ENCODE data around the gene FAM78B. TPM values are rescaled to one million over a fixed set of nuclear protein-coding genes. Genes with fewer than 3 reads are reported as not detected.

Gene FAM78B
- total RNA-seq, 2 donors from 2014 or later: 0.15 to 0.31 TPM

DNA sequence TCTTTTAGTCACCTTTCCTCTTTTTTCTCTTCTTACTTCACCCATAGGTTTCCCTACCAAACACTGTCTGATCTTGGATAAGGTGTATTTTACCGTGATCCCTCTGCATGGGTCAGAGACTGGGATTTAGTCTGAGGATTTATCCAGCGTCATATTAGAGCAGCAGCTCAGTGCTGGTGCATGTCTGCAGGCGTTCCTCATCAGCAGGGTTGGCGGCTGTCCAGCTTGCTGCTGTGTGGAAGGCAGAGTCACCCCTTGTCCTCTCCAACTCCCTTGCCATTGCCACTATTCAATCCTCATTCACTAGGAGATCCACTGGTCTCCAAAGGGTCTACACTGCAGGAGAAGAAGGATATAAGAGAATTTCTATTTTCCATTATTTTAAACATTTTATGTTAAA, 7.3 kb upstream of the FAM78B start:
- no peaks in the 10 kb centered on the region for H3K4me1 Mint-ChIP-seq
- DNase-seq (no peak), ATAC-seq (no peak)
- H3K27ac Mint-ChIP-seq: no peak overlapping the region
- H3K27me3 Mint-ChIP-seq: peaks cover 38% of the 10 kb centered on the region
- H3K9me3 ChIP-seq (ENCODE audit: control insufficient read depth, low read length, poor library complexity, severe bottlenecking): no peaks in the 10 kb centered on the region
- no peak overlapping the region for H3K4me3 Mint-ChIP-seq
- H3K36me3 Mint-ChIP-seq (ENCODE audit: low read depth): peaks cover 3% of the 10 kb centered on the region

DNA sequence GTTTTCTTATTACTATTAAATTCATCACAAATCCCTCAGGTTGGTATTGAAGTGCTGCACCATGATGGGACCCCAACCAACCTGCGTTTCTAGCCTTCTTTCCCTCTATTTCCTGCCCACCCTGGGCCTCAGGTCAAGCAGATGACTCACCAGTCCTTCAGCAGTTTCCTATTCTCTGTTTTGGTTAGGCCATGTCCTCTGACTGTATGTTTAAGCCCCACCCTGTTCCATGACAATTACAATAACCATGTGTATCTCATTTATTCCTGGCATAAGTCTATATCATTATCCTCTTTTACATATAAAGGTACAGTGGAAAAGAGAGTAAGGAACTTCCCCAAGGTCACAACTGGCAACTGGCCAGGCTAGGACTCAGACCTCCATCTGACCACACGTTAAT, 5.3 kb upstream of the FAM78B start:
- Mint-ChIP-seq H3K36me3 (ENCODE audit: low read depth) (peaks cover 3% of the 10 kb centered on the region), H3K4me1 (no peaks in the 10 kb centered on the region), H3K4me3 (no peak overlapping the region), H3K27me3 (peaks cover 46% of the 10 kb centered on the region), H3K27ac (no peak overlapping the region)
- ATAC-seq (no peak), DNase-seq (no peak)
- H3K9me3 ChIP-seq (ENCODE audit: control insufficient read depth, low read length, poor library complexity, severe bottlenecking): no peaks in the 10 kb centered on the region

- Mint-ChIP-seq H3K4me3 (no peak overlapping the region), H3K27me3 (peaks cover 46% of the 10 kb centered on the region), H3K4me1 (no peaks in the 10 kb centered on the region), H3K36me3 (ENCODE audit: low read depth) (no peaks in the 10 kb centered on the region), H3K27ac (no peak overlapping the region)
- ATAC-seq (no peak), DNase-seq (no peak)
- no peaks in the 10 kb centered on the region for H3K9me3 ChIP-seq (ENCODE audit: control insufficient read depth, low read length, poor library complexity, severe bottlenecking)
Observed at GRCh38 chr1:166170726-166171125, 3.9 kb upstream of the FAM78B start.

DNA sequence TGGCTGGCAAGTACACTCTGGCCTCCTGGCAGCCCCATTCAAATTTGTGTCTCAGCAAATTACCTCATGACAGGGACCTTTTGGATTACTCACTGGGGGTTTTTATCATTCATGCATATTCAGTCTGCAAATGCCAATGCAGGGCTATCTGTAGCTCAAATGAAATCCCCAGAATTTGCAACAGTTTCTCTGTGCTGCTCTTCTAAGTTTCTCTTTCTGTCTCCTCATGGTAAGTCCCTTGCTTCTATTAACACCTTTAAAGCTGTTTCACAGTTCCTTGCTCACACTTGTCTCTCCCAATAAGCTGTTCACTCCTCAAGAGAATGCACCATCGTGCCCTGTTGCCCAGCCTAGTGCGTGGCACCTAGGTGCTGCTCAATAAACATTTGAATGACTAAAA, 3.3 kb upstream of the FAM78B start:
- ATAC-seq (no peak), DNase-seq (no peak)
- Mint-ChIP-seq H3K27me3 (peaks cover 46% of the 10 kb centered on the region), H3K27ac (no peak overlapping the region), H3K36me3 (ENCODE audit: low read depth) (no peaks in the 10 kb centered on the region), H3K4me3 (no peak overlapping the region), H3K4me1 (peaks cover 4% of the 10 kb centered on the region)
- no peaks in the 10 kb centered on the region for H3K9me3 ChIP-seq (ENCODE audit: control insufficient read depth, low read length, poor library complexity, severe bottlenecking)

DNA sequence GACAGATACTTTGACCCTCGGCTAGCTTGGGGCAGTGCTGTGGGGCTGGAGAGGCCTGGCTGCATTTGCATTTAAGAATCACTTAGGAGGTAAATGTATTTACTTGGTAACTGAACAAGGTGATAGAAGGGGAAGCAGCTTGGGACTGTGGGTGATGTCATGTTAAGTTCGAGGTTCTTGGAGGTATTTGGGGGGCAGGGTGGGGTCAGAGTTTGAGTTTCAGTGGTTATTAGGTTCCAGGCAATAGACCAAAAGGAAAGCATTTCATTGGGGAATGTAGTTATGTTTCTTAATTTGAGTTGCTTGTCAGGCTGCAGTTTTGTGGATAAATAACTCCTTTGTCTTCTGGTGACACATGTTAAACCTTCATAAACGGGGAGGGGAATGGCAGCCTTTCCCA, 2.4 kb upstream of the FAM78B start:
- Mint-ChIP-seq H3K4me1 (peaks cover 4% of the 10 kb centered on the region), H3K36me3 (ENCODE audit: low read depth) (no peaks in the 10 kb centered on the region), H3K4me3 (no peak overlapping the region), H3K27ac (no peak overlapping the region), H3K27me3 (peaks cover 48% of the 10 kb centered on the region)
- H3K9me3 ChIP-seq (ENCODE audit: control insufficient read depth, low read length, poor library complexity, severe bottlenecking): no peaks in the 10 kb centered on the region
- ATAC-seq (no peak), DNase-seq (no peak)

DNA sequence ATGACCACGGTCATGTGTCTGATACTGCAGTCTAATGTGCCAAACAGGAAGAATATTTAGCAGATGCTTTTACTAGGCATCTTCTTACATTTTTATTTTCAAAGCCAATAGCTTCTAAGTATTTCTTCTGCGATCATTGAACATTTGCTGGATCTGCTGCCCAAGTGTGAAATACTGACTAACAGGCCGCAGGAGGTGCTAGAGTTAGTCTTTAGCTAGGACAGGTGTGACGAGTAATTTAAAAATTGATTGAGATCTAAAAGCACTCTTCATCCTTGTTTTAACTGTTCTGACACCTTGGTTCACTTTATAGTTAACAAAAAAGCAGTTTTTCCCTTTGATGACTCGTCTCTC, 748 bp upstream of the FAM78B start:
- ATAC-seq: no peak
- H3K36me3 Mint-ChIP-seq (ENCODE audit: low read depth): no peaks in the 10 kb centered on the region
- H3K4me3 Mint-ChIP-seq: peak overlapping the region; percentile 85
- H3K9me3 ChIP-seq (ENCODE audit: control insufficient read depth, low read length, poor library complexity, severe bottlenecking): no peaks in the 10 kb centered on the region
- no peak overlapping the region for H3K27ac Mint-ChIP-seq
- peaks cover 4% of the 10 kb centered on the region for H3K4me1 Mint-ChIP-seq
- peaks cover 63% of the 10 kb centered on the region for H3K27me3 Mint-ChIP-seq
- DNase-seq: no peak

GRCh38 chr1:166166329-166166697, 488 bp downstream of the FAM78B start:
- H3K27me3 Mint-ChIP-seq: peaks cover 66% of the 10 kb centered on the region
- H3K4me1 Mint-ChIP-seq: peaks cover 4% of the 10 kb centered on the region
- ATAC-seq: peak; percentile 12
- H3K4me3 Mint-ChIP-seq: no peak overlapping the region
- H3K9me3 ChIP-seq (ENCODE audit: control insufficient read depth, low read length, poor library complexity, severe bottlenecking): no peaks in the 10 kb centered on the region
- no peak for DNase-seq
- H3K27ac Mint-ChIP-seq: no peak overlapping the region
- H3K36me3 Mint-ChIP-seq (ENCODE audit: low read depth): no peaks in the 10 kb centered on the region

GRCh38 chr1:166165661-166166328, 1.0 kb downstream of the FAM78B start:
- peaks cover 65% of the 10 kb centered on the region for H3K27me3 Mint-ChIP-seq
- DNase-seq (no peak), ATAC-seq (no peak)
- no peaks in the 10 kb centered on the region for H3K9me3 ChIP-seq (ENCODE audit: control insufficient read depth, low read length, poor library complexity, severe bottlenecking)
- H3K4me3 Mint-ChIP-seq: peak overlapping the region; percentile 87
- peaks cover 4% of the 10 kb centered on the region for H3K4me1 Mint-ChIP-seq
- no peaks in the 10 kb centered on the region for H3K36me3 Mint-ChIP-seq (ENCODE audit: low read depth)
- H3K27ac Mint-ChIP-seq: no peak overlapping the region

DNA sequence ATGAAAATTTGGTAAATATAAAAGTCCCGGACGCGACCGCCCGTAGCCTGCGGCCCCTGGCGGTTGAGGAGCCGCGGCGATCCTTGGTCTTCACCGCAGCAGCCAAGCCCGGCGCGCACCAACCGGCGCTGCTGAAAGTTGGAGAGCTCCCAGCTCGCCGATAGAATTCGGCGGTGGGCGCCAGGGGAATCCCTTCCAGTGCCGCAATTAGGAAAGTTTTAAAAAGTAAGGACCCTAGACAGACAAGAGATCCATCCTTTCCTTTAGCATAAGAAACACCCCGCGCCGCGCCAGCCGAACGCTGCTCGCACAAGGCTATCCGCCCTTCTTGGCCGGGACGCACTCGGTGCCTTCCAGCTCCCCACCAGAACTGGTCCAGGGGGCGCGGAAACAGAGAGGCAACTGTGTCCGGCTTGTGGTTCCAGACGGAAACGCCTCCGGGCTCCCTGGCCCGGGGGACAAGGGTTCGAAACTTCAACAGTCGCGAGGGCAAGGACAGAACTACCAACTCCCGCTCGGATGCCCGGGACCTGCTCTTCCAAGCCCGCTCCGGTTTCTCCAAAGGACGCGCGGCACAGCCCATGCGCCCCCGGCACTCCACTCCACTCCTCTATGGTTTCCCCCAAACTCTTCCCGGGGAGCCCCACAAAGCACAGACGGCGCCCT, 1.7 kb downstream of the FAM78B start:
- H3K9me3 ChIP-seq (ENCODE audit: control insufficient read depth, low read length, poor library complexity, severe bottlenecking): no peaks in the 10 kb centered on the region
- peaks cover 65% of the 10 kb centered on the region for H3K27me3 Mint-ChIP-seq
- ATAC-seq (no peak), DNase-seq (no peak)
- no peak overlapping the region for H3K27ac Mint-ChIP-seq
- no peaks in the 10 kb centered on the region for H3K36me3 Mint-ChIP-seq (ENCODE audit: low read depth)
- peaks cover 4% of the 10 kb centered on the region for H3K4me1 Mint-ChIP-seq
- H3K4me3 Mint-ChIP-seq: peak overlapping the region; percentile 87

- DNase-seq: no peak
- H3K4me1 Mint-ChIP-seq: peaks cover 4% of the 10 kb centered on the region
- no peaks in the 10 kb centered on the region for H3K9me3 ChIP-seq (ENCODE audit: control insufficient read depth, low read length, poor library complexity, severe bottlenecking)
Observed at GRCh38 chr1:166164646-166164994, 2.2 kb downstream of the FAM78B start.

DNA sequence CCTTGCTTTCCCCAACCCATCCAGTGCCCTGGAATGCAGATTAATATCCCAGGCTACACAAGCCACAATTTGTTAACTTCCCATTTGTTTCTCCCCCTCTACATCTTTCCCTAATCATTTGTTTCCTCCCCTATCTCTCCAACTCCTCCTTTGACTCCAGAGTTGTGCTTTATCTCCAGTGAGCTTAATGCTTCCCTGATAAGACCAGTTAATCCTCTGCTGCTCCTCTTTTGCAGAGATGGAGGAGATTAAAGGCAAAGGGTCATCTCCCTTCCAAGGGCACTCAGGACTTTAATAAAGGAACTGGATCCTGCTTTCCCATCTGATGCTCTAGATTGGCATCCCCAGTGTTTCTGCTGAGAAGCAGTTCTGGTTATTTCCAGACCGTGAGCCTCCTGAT, 7.1 kb downstream of the FAM78B start:
- no peak overlapping the region for H3K4me3 Mint-ChIP-seq
- no peak for ATAC-seq
- no peaks in the 10 kb centered on the region for H3K4me1 Mint-ChIP-seq
- H3K27me3 Mint-ChIP-seq: peaks cover 34% of the 10 kb centered on the region
- no peaks in the 10 kb centered on the region for H3K9me3 ChIP-seq (ENCODE audit: control insufficient read depth, low read length, poor library complexity, severe bottlenecking)
- H3K27ac Mint-ChIP-seq: no peak overlapping the region
- H3K36me3 Mint-ChIP-seq (ENCODE audit: low read depth): no peaks in the 10 kb centered on the region
- DNase-seq: no peak

More at GRCh38 chr1:166164646-166164994, 2.2 kb downstream of the FAM78B start:
- Mint-ChIP-seq H3K27ac (no peak overlapping the region), H3K4me3 (peak overlapping the region; percentile 87), H3K36me3 (ENCODE audit: low read depth) (no peaks in the 10 kb centered on the region), H3K27me3 (peaks cover 68% of the 10 kb centered on the region)
- ATAC-seq: no peak

DNA sequence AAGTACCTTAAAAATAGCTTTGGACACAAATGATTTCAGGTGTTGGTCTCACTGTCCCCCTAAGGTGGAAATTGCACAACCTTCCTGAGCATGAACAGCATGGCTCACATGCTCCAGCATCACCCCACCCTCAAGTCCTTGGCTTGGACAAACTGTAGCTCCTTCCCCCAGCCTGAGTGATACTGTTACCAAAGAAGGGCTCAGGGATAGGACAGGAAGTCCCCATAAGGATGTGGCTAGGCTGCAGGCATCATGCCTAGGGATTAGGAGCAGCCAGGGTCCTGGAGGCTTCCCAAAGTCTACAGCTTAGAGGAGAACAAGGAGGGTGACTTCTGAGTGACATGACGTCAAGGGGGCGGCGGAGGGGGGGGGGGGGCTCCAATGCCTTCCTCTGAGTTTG, 10.1 kb downstream of the FAM78B start:
- no peaks in the 10 kb centered on the region for H3K36me3 Mint-ChIP-seq (ENCODE audit: low read depth)
- H3K27me3 Mint-ChIP-seq: peaks cover 19% of the 10 kb centered on the region
- H3K9me3 ChIP-seq (ENCODE audit: control insufficient read depth, low read length, poor library complexity, severe bottlenecking): no peaks in the 10 kb centered on the region
- no peak overlapping the region for H3K4me3 Mint-ChIP-seq
- H3K4me1 Mint-ChIP-seq: no peaks in the 10 kb centered on the region
- H3K27ac Mint-ChIP-seq: no peak overlapping the region
- DNase-seq (no peak), ATAC-seq (no peak)

GRCh38 chr1:166155108-166155507, 11.7 kb downstream of the FAM78B start:
- H3K9me3 ChIP-seq (ENCODE audit: control insufficient read depth, low read length, poor library complexity, severe bottlenecking): no peaks in the 10 kb centered on the region
- Mint-ChIP-seq H3K27ac (no peak overlapping the region), H3K36me3 (ENCODE audit: low read depth) (no peaks in the 10 kb centered on the region), H3K4me3 (no peak overlapping the region), H3K27me3 (peaks cover 11% of the 10 kb centered on the region), H3K4me1 (no peaks in the 10 kb centered on the region)
- DNase-seq: no peak
- ATAC-seq: no peak
